HepG2 (cell line): ENCODE measurements around the gene KCTD14. TPM values are rescaled to one million over a fixed set of nuclear protein-coding genes. Genes with fewer than 3 reads are reported as not detected.

Experiments used
- BORCS8-MEF2B ChIP-seq: sonication (generic); formaldehyde crosslinking; IDR thresholded peaks from 2 replicates; pipeline ENCODE4 v1.8.0; 2022; ENCODE audit warnings: mild to moderate bottlenecking, missing genetic modification reagents
- HNF4G ChIP-seq, 2 experiments: sonication (generic) in 1 of 2; formaldehyde crosslinking in 1 of 2; IDR thresholded peaks; 2 replicates each; pipeline versions ENCODE4 v1.4.0 to v1.6.1; 2011 to 2020; ENCODE audit warnings: borderline replicate concordance in 2 of 2, low read depth in 2 of 2, mild to moderate bottlenecking in 2 of 2, low read length in 1 of 2, missing genetic modification reagents in 1 of 2, moderate library complexity in 1 of 2
- MTA1 ChIP-seq: sonication (generic); formaldehyde crosslinking; IDR thresholded peaks from 2 replicates; pipeline ENCODE4 v1.4.0; 2020; ENCODE audit warnings: missing genetic modification reagents, mild to moderate bottlenecking, borderline replicate concordance
- NR2C2 ChIP-seq: sonication (generic); formaldehyde crosslinking; IDR thresholded peaks from 2 replicates; pipeline ENCODE4 v1.4.0; 2020; ENCODE audit warnings: missing genetic modification reagents, mild to moderate bottlenecking, moderate library complexity, borderline replicate concordance
- NRL ChIP-seq: sonication (generic); formaldehyde crosslinking; IDR thresholded peaks from 2 replicates; pipeline ENCODE4 v1.5.0; 2020; ENCODE audit warnings: missing genetic modification reagents, mild to moderate bottlenecking, moderate library complexity, borderline replicate concordance
- PTBP1 ChIP-seq: fragments of 200-400 bp; formaldehyde crosslinking; IDR thresholded peaks from 2 replicates; pipeline ENCODE4 v1.6.1; 2018; ENCODE audit warnings: low read length, low read depth; ENCODE audit not compliant: poor library complexity, severe bottlenecking
- RAD21 ChIP-seq: fragments of 450-650 bp; formaldehyde crosslinking; IDR thresholded peaks from 2 replicates; pipeline ENCODE4 v1.5.0; 2020; ENCODE audit warnings: mild to moderate bottlenecking
- RBFOX2 ChIP-seq: fragments of 200-400 bp; formaldehyde crosslinking; IDR thresholded peaks from 2 replicates; pipeline ENCODE4 v1.6.1; 2017; ENCODE audit warnings: low read depth, mild to moderate bottlenecking, low read length
- SOX13 ChIP-seq, 3 experiments: fragments of 450-650 bp in 1 of 3; sonication (generic) in 1 of 3; formaldehyde crosslinking in 1 of 3; IDR thresholded peaks in 2 of 3; conservative IDR thresholded peaks in 1 of 3; 2 replicates each; pipeline versions ENCODE4 v1.5.0 to v1.6.1; 2016 to 2020; ENCODE audit warnings: antibody characterized with exemption in 1 of 3, mild to moderate bottlenecking in 1 of 3, missing compliant biosample characterization in 1 of 3, missing genetic modification reagents in 1 of 3, moderate library complexity in 1 of 3
- SPEN ChIP-seq: sonication (generic); formaldehyde crosslinking; IDR thresholded peaks from 2 replicates; pipeline ENCODE4 v1.5.1; 2020; ENCODE audit warnings: low read depth, mild to moderate bottlenecking, missing genetic modification reagents
- polyA plus RNA-seq, 8 experiments: library from polyadenylated mRNA; depleted of rRNA in 3 of 8; stranded (reverse) in 7 of 8; unstranded in 1 of 8; fragments of >200 nt; fragmentation: Illumina TruSeq in 4 of 8; extraction: Trizol in 4 of 8; gene quantifications; 2 replicates each; pipeline versions ENCODE4 v1.2.1 to v1.2.3, GENCODE V29; 2011 to 2016; ENCODE audit warnings: low read depth in 4 of 8, missing spikeins in 1 of 8, mixed read lengths in 1 of 8; ENCODE audit not compliant: insufficient read depth in 1 of 8
- total RNA-seq, 5 experiments: library from RNA; depleted of rRNA; stranded (reverse); fragments of >200 nt; fragmentation: Illumina TruSeq; extraction: Trizol; gene quantifications; 2 replicates each; pipeline ENCODE4 v1.2.3, GENCODE V29; 2016; ENCODE audit warnings: low read depth in 1 of 5
- TF ChIP-seq, protein P1 (sequence below): sonication (generic); formaldehyde crosslinking; IDR thresholded peaks from 2 replicates; pipeline ENCODE4 v1.5.1; 2020; ENCODE audit warnings: mild to moderate bottlenecking, missing genetic modification reagents, moderate library complexity
- TF ChIP-seq, protein P2 (sequence below): sonication (generic); formaldehyde crosslinking; IDR thresholded peaks from 2 replicates; pipeline ENCODE4 v1.4.0; 2020; ENCODE audit warnings: missing genetic modification reagents, borderline replicate concordance
- TF ChIP-seq, protein P3 (sequence below): fragments of 450-650 bp; IDR thresholded peaks from 2 replicates; pipeline ENCODE4 v1.6.1; 2017; ENCODE audit warnings: mild to moderate bottlenecking
- TF ChIP-seq, protein P4 (sequence below): sonication (generic); formaldehyde crosslinking; IDR thresholded peaks from 2 replicates; pipeline ENCODE4 v1.8.0; 2022; ENCODE audit warnings: missing genetic modification reagents, mild to moderate bottlenecking, inconsistent platforms, borderline replicate concordance

The KCTD14 gene
- total and polyA plus RNA-seq, 2 of the 13 experiments (the other 11 are each of a cell fraction or from before 2014, with no cell fraction given): 10.3 to 15.6 TPM

DNA sequence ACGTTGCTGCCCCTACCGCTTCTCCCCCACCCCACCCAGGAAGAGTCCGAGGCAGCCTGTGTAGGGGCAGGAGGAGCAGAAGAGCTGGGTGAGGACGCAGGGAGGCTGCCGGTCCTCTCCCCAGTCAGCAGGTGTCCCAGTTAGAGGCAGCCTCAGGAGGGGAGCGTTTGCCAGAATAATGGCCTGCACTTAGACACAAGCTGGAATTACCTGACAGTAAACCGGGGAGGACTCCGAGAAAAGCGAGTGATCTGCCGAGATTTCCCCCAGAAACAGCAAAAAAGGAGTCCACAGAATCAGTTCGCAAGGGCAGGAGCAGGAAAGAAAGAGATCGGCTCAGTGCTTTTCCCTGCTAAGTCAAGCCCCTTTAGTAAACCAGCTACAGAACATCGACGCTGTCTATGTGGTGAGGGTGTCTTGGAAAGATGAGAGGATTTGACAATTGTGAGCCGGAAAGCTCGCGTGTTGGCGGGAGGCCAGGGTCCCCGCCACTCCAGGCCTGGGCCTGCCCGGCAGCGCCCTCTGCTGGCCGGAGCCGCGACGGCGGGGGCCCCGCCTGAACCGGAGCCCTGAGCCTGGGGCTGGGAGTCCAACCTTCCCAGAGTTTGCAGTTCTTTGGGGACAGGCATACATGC, 22.9 kb upstream of the KCTD14 start (continued):
- TF ChIP-seq RBFOX2 (0 out of 2 replicates have a peak, but pooled peaks have one; percentile 34), SOX13 (IDR thresholded peaks at IDR 0.05) (no peak), SOX13 (CRISPR knock-in tag; conservative IDR thresholded peaks at IDR 0.05 in 1 of 2, IDR thresholded peaks at IDR 0.05 in 1 of 2) (peak in 1 of 2 experiments; percentile 58; a peak in 2 of 4 replicates), PTBP1 (no peak), HNF4G (IDR thresholded peaks at IDR 0.05; ENCODE audit: borderline replicate concordance, low read depth, low read length) (no peak), HNF4G (CRISPR knock-in tag; IDR thresholded peaks at IDR 0.05; ENCODE audit: borderline replicate concordance, low read depth) (0 out of 2 replicates have a peak, but pooled peaks have one; percentile 52), SPEN (CRISPR knock-in tag) (peak; percentile 73), RAD21 (CRISPR knock-in tag) (peak; percentile 97), NR2C2 (CRISPR knock-in tag) (peak; percentile 55; the same call in 1 of the 2 replicates), MTA1 (CRISPR knock-in tag) (peak; percentile 84; the same call in 1 of the 2 replicates), BORCS8-MEF2B (CRISPR knock-in tag) (peak; percentile 70; the same call in 1 of the 2 replicates), NRL (CRISPR knock-in tag) (peak; percentile 77; the same call in 1 of the 2 replicates)
- TF ChIP-seq, protein P1, sequence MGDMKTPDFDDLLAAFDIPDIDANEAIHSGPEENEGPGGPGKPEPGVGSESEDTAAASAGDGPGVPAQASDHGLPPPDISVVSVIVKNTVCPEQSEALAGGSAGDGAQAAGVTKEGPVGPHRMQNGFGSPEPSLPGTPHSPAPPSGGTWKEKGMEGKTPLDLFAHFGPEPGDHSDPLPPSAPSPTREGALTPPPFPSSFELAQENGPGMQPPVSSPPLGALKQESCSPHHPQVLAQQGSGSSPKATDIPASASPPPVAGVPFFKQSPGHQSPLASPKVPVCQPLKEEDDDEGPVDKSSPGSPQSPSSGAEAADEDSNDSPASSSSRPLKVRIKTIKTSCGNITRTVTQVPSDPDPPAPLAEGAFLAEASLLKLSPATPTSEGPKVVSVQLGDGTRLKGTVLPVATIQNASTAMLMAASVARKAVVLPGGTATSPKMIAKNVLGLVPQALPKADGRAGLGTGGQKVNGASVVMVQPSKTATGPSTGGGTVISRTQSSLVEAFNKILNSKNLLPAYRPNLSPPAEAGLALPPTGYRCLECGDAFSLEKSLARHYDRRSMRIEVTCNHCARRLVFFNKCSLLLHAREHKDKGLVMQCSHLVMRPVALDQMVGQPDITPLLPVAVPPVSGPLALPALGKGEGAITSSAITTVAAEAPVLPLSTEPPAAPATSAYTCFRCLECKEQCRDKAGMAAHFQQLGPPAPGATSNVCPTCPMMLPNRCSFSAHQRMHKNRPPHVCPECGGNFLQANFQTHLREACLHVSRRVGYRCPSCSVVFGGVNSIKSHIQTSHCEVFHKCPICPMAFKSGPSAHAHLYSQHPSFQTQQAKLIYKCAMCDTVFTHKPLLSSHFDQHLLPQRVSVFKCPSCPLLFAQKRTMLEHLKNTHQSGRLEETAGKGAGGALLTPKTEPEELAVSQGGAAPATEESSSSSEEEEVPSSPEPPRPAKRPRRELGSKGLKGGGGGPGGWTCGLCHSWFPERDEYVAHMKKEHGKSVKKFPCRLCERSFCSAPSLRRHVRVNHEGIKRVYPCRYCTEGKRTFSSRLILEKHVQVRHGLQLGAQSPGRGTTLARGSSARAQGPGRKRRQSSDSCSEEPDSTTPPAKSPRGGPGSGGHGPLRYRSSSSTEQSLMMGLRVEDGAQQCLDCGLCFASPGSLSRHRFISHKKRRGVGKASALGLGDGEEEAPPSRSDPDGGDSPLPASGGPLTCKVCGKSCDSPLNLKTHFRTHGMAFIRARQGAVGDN (CRISPR knock-in tag): peak; percentile 95
- TF ChIP-seq, protein P2, sequence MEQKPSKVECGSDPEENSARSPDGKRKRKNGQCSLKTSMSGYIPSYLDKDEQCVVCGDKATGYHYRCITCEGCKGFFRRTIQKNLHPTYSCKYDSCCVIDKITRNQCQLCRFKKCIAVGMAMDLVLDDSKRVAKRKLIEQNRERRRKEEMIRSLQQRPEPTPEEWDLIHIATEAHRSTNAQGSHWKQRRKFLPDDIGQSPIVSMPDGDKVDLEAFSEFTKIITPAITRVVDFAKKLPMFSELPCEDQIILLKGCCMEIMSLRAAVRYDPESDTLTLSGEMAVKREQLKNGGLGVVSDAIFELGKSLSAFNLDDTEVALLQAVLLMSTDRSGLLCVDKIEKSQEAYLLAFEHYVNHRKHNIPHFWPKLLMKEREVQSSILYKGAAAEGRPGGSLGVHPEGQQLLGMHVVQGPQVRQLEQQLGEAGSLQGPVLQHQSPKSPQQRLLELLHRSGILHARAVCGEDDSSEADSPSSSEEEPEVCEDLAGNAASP (CRISPR knock-in tag): peak; percentile 72
- TF ChIP-seq, protein P3, sequence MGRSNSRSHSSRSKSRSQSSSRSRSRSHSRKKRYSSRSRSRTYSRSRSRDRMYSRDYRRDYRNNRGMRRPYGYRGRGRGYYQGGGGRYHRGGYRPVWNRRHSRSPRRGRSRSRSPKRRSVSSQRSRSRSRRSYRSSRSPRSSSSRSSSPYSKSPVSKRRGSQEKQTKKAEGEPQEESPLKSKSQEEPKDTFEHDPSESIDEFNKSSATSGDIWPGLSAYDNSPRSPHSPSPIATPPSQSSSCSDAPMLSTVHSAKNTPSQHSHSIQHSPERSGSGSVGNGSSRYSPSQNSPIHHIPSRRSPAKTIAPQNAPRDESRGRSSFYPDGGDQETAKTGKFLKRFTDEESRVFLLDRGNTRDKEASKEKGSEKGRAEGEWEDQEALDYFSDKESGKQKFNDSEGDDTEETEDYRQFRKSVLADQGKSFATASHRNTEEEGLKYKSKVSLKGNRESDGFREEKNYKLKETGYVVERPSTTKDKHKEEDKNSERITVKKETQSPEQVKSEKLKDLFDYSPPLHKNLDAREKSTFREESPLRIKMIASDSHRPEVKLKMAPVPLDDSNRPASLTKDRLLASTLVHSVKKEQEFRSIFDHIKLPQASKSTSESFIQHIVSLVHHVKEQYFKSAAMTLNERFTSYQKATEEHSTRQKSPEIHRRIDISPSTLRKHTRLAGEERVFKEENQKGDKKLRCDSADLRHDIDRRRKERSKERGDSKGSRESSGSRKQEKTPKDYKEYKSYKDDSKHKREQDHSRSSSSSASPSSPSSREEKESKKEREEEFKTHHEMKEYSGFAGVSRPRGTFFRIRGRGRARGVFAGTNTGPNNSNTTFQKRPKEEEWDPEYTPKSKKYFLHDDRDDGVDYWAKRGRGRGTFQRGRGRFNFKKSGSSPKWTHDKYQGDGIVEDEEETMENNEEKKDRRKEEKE: no peak
- TF ChIP-seq, protein P4, sequence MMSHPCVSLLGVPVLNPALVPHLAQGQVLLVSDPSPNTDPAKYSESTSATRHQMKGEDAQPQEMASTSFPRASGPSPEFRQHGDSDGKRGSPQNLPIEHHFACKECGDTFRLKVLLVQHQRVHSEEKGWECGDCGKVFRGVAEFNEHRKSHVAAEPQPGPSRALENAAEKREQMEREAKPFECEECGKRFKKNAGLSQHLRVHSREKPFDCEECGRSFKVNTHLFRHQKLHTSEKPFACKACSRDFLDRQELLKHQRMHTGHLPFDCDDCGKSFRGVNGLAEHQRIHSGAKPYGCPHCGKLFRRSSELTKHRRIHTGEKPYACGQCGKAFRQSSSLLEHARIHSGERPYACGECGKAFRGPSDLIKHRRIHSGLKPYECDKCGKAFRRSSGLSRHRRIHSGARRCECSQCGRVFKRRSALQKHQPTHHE (CRISPR knock-in tag): peak; percentile 35; the same call in 1 of the 2 replicates
